HG02943 (cell line): Measurements from ENCODE around the gene EME1.
"Not testable (repeated sequence)": the region's sequence is repeated elsewhere in the genome, so short reads cannot be mapped to it uniquely, and the experiment has no call there.

ENCODE experiments used
- ATAC-seq: cut with Tn5 transposase; IDR thresholded peaks from one replicate; pipeline ENCODE4 v1.9.1; 2021; ENCODE audit warnings: mild to moderate bottlenecking, low read depth, moderate library complexity; ENCODE audit not compliant: unreplicated experiment

Gene EME1

DNA sequence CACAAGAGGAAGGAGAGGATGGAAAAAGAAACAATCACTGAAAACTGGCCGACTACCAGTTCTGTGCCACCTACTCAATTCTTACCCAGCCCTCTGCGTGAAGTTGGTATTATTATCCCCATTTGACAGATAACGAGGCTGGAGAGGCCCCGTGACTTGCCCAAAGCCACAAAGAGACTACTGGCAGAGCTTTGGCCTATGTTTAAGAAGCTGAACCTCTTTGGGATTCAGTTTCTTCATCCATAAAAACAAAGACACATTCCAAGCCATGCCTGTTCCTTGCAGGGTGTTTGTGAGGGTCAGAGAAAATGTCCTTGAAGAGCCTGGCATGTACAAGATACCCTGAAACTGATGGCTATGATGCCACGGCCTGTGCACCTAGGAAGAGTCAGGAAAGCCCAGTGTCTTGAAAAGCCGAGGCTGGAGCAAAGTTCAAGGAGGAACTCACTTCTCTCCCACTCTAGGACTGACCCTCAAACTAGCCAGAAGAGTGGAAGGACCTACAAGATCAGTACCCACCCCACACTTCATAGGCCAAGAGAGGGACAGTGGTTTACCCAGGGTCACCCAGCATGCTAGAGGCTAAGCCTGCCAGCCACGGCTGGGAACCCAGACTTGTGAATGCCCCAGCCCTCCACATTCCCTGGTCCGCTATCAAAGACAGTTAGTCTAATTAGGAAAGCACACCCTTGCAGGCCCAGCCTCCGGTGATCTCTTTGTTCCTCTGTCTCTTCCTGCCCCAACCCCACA lies 51.4 kb downstream of the EME1 start:
- no peak for ATAC-seq

DNA sequence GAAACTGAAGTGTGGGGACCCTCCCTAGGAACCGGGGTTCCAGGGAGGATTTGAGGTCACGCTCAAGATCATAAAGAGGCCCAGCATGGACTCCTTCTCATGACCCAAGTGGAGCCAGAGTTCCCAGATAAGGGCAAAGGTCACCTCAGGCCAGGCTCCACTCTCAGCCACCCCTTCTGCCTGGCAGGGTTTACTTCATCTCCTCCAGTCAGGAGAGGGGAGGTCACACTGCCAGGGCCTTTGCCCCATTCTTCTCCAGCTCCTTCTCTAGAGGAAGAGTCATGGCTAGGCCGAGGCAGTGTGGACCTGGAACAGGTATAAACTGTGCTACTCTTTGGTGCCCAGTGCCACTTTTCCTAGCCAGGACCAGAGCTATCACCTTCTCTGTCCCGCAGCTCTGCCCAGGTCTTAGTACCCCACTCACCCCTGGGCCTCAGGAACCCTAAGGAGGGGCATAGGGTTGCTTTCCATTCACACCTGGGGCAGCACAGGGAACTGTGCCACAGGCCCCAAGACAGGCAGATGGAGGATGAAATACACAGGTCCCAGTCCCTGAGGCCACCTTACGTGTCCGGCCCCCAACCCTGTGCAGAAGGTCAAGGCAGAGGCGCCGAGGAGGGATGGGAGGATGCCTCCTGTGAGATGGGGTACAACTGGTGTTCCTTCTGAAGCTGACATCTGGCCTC lies 52.1 kb downstream of the EME1 start:
- no peak for ATAC-seq

DNA sequence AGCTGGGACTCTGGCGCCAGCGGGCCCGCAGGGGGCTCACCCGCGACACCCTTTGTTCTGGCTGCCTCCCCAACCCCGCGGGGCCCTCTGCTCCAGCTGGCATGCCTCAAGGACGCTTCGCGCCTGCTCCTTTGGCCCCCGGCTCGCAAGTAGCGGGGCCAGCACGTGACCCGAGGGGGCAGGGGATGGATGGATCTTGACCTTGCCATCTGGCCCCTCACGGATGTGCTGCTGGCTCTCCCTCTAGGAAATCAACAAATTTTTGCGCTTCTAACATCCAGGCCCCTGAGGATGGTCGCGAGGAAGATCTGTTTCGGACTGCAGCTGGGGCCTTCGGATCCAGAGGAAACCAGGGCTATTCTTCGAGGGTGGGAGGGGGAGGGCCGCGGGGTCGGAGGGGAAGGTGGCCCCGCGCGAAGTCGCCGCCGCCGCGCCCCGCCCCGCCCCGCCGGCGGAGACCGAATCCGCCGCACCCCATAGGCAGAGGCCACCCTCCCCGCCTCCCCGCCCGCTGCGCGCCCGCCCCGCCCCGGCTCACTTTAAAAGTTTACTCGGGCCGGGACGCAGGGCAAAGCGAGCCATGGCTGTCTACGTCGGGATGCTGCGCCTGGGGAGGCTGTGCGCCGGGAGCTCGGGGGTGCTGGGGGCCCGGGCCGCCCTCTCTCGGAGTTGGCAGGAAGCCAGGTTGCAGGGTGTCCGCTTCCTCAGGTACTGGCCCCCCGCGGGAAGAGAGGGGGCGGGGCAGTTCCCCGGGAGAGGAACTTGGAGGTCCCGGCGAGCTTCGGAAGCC lies 52.8 kb downstream of the EME1 start, which contains the start of gene ACSF2:
Gene ACSF2 (plus strand): TSS at position 537 of the 790 bp plus-strand sequence. CDS start 44 bp downstream, at position 581.
- ATAC-seq = no peak

DNA sequence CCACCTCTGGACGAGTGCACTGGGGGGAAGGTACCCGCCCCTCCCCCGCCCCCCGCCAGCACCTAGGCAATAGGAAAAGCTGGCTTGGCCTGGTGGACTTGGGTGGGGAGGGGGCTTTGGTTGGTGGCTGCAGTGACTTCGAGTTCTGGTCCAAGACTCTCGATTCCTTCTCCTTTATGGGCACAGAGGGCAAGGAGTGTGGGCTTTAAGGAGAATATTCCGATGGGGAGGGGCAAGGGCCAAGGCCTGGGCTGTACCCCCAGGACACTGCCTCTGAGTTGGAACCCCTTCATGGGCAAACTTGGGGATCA lies 53.4 kb downstream of the EME1 start:
- ATAC-seq = no peak

DNA sequence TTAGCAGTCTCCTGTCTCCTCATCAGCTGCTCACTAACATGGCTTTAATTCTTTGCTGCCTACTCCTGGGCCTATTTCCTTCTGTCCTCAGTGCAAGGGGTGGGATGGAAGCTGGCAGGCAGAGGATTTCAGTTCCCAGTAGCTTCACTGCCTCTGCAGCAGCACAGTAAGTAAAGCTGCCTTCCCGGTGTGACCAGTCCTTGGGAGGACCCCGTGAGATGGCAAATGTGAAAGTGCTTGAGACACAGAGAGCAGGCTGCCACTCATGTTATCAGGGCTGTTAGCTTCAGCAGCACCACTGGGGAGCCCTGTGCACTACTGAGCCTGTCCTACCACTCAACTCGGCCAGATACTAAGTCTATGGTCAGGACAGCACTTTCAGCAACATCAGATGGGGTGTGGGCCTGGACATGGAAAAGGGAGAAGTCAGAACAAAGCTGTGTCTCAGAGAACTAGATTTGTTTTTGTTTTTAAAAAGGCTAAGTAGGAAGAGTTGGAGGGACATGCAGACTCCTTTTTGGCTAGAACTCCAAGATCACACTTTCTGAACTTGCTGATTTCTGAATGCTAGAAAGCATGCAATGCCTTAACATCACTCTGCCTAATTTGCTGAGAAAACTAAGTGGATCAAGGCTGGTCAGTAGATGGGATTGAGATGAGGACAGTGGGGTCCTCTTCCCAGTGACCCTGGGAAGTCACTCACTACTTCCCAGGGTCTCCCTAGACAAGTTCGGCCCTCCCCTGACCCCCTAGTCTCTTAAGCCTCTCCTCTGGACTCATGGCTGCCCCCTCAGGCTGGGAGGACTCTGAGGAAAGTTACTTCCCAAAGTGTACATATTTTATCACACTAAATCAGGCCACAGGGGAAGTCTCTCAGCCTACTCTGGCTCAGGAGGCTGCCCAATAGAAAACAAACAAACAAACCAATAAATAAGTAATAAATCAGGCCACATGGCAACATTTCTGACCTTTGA lies 54.1 kb downstream of the EME1 start:
- no peak for ATAC-seq

DNA sequence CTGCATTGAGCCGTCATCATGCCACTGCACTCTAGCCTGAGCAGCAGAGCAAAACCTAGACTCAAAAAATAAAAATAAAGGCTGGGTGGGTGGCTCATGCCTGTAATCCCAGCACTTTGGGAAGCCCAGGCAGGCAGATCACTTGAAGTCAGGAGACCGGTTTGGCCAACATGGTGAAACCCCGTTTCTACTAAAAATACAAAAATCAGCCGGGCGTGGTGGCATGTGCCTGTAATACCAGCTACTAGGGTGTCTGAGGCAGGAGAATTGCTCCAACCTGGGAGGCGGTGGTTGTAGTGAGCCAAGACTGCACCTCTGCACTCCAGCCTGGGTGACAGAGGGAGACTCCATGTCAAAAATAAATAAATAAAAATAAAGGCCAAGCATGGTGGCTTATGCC lies 55.1 kb downstream of the EME1 start:
- not testable (repeated sequence) for ATAC-seq

DNA sequence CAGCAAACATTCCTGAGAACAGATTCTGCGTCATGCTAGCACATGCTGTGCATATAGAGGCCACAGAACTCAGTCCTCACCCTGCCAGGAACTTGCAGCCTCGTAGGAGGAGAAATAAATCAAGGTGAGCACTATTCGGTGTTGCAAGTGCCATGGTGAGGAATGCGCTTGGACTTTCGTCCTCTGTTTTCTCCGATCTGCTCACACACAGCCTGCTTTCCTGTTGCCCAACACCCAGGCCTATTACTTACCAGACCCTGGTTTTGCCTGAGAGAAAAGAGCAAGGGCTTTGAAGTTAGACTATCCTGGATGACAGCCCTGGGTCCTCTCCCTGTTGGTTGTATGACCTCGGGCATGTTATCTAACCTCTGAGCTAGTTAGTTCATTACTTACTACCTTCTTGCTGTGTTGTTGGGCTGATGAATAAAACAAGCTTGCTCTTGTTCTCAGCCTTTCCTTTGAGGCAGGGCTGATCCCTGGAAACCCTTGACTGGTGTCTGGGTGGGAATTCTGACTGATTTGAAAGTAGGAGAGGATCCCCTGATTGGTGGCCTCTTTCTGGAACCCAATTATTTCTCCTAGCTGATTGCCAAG lies 55.9 kb downstream of the EME1 start:
- no peak for ATAC-seq

DNA sequence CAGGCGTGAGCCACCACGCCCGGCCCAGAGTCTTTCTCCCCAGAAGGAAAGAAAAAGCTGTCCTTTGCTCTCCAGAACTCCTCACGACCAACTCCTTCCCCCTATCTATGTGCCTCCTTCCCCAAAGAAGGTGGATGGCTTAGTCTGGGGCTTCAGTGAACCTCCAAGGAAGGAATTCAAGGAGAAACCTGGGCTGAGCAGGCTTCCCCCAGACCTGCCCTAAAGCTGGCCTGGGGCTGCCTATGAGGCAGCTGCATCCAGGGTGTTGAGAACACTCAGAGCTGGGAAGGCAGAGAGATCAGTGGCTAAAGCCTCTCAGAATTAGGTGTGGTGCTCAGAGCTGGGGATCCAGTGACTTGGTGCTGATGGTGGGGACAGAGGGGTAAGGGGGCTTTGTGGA lies 56.8 kb downstream of the EME1 start:
- no peak for ATAC-seq
